SK-N-SH (cell line): ENCODE data around the gene SH3BGR.

ENCODE experiments used
- CHD2 ChIP-seq: fragments of 150-350 bp; IDR thresholded peaks from 2 replicates; pipeline ENCODE4 v1.6.1; 2018; ENCODE audit warnings: low read length; ENCODE audit not compliant: partially characterized antibody
- CTCF ChIP-seq: fragments of 200-600 bp; sonication (generic); IDR thresholded peaks from 2 replicates; pipeline ENCODE4 v1.6.1; 2017; ENCODE audit warnings: antibody characterized with exemption, mild to moderate bottlenecking, moderate library complexity
- EP300 ChIP-seq, 2 experiments: IDR thresholded peaks; 2 replicates each; pipeline versions ENCODE4 v1.4.0 to v1.6.1; 2012; ENCODE audit warnings: borderline replicate concordance in 1 of 2, low read depth in 1 of 2, low read length in 1 of 2
- EZH2phosphoT487 ChIP-seq: fragments of 200-600 bp; sonication (generic); IDR thresholded peaks from 2 replicates; pipeline ENCODE4 v1.6.1; 2017; ENCODE audit warnings: low read depth, mixed run types, mild to moderate bottlenecking, antibody characterized with exemption, moderate library complexity, borderline replicate concordance
- FOSL2 ChIP-seq: IDR thresholded peaks from 2 replicates; pipeline ENCODE4 v1.4.0; 2012; ENCODE audit warnings: low read depth, mild to moderate bottlenecking, moderate library complexity, borderline replicate concordance
- FOXJ3 ChIP-seq: sonication (generic); formaldehyde crosslinking; IDR thresholded peaks from 2 replicates; pipeline ENCODE4 v1.5.1; 2020; ENCODE audit warnings: mild to moderate bottlenecking, missing genetic modification reagents
- FOXM1 ChIP-seq: IDR thresholded peaks from 2 replicates; pipeline ENCODE4 v1.4.0; 2012; ENCODE audit warnings: low read depth, mild to moderate bottlenecking
- MAX ChIP-seq: IDR thresholded peaks from 2 replicates; pipeline ENCODE4 v1.4.0; 2012; ENCODE audit warnings: low read depth
- MXI1 ChIP-seq: IDR thresholded peaks from 2 replicates; pipeline ENCODE4 v1.6.1; 2012; ENCODE audit warnings: mild to moderate bottlenecking, low read depth, low read length, improper control_type of control experiment
- PBX3 ChIP-seq: IDR thresholded peaks from 2 replicates; pipeline ENCODE4; 2012
- POLR2AphosphoS5 ChIP-seq: IDR thresholded peaks from 2 replicates; pipeline ENCODE4 v1.6.1; 2012; ENCODE audit warnings: low read depth, low read length
- RCOR1 ChIP-seq: fragments of 150-350 bp; IDR thresholded peaks from 2 replicates; pipeline ENCODE4 v1.6.1; 2017; ENCODE audit warnings: antibody characterized with exemption, low read length
- SIN3A ChIP-seq: IDR thresholded peaks from 2 replicates; pipeline ENCODE4 v1.6.1; 2012; ENCODE audit warnings: low read depth, mild to moderate bottlenecking, low read length, moderate library complexity, borderline replicate concordance
- SMC3 ChIP-seq: IDR thresholded peaks from 2 replicates; pipeline ENCODE4 v1.6.1; 2012; ENCODE audit warnings: low read depth, low read length, improper control_type of control experiment

- TF ChIP-seq MAX: no peak
- TF ChIP-seq CTCF: no peak
- TF ChIP-seq SMC3: no peak
- no peak for TF ChIP-seq FOXJ3 (CRISPR knock-in tag)
- TF ChIP-seq EP300 (IDR thresholded peaks at IDR 0.05; ENCODE audit: borderline replicate concordance in 1 of 2, low read depth in 1 of 2, low read length in 1 of 2): no peak
- TF ChIP-seq FOSL2: no peak
- no peak for TF ChIP-seq POLR2AphosphoS5
- TF ChIP-seq CHD2: no peak
- TF ChIP-seq FOXM1: no peak
- TF ChIP-seq MXI1: no peak
- no peak for TF ChIP-seq SIN3A
- no peak for TF ChIP-seq RCOR1
- no peak for TF ChIP-seq PBX3
- no peak for TF ChIP-seq EZH2phosphoT487
Observed at GRCh38 chr21:39452970-39453342, 1.2 kb downstream of the SH3BGR start.
